HepG2 (cell line): ENCODE measurements around the gene CLCN2. TPM values are rescaled to one million over a fixed set of nuclear protein-coding genes. Genes with fewer than 3 reads are reported as not detected.

ENCODE experiments used
- DPF2 ChIP-seq: sonication (generic); formaldehyde crosslinking; IDR thresholded peaks from 2 replicates; pipeline ENCODE4 v1.4.0; 2020; ENCODE audit warnings: mild to moderate bottlenecking, low read depth, missing genetic modification reagents, borderline replicate concordance
- IRF2 ChIP-seq: IDR thresholded peaks from 2 replicates; pipeline ENCODE4 v1.6.1; 2018; ENCODE audit warnings: missing genetic modification reagents, missing compliant biosample characterization
- JDP2 ChIP-seq: sonication (generic); formaldehyde crosslinking; IDR thresholded peaks from 2 replicates; pipeline ENCODE4 v1.8.1; 2022; ENCODE audit warnings: missing genetic modification reagents, borderline replicate concordance
- MAFF ChIP-seq: IDR thresholded peaks from 2 replicates; pipeline ENCODE4 v1.6.1; 2011; ENCODE audit warnings: low read depth, low read length, improper control_type of control experiment
- NR2F2 ChIP-seq: IDR thresholded peaks from 2 replicates; pipeline ENCODE4 v1.6.1; 2012; ENCODE audit warnings: low read depth, inconsistent platforms, borderline replicate concordance
- PHF21A ChIP-seq: sonication (generic); formaldehyde crosslinking; IDR thresholded peaks from 2 replicates; pipeline ENCODE4 v1.5.0; 2020; ENCODE audit warnings: mild to moderate bottlenecking, missing genetic modification reagents
- PHF8 ChIP-seq: sonication (generic); formaldehyde crosslinking; IDR thresholded peaks from 2 replicates; pipeline ENCODE4 v1.5.0; 2020; ENCODE audit warnings: missing genetic modification reagents
- RAD51 ChIP-seq: fragments of 450-650 bp; IDR thresholded peaks from 2 replicates; pipeline ENCODE4 v1.6.1; 2016; ENCODE audit warnings: borderline replicate concordance
- RFX1 ChIP-seq: fragments of 450-650 bp; IDR thresholded peaks from 2 replicates; pipeline ENCODE4 v1.6.1; 2017
- ZBTB42 ChIP-seq: sonication (generic); formaldehyde crosslinking; IDR thresholded peaks from 2 replicates; pipeline ENCODE4 v1.5.0; 2020; ENCODE audit warnings: mild to moderate bottlenecking, missing genetic modification reagents
- ZNF788 ChIP-seq: sonication (generic); formaldehyde crosslinking; IDR thresholded peaks from 2 replicates; pipeline ENCODE4 v1.5.0; 2020; ENCODE audit warnings: mild to moderate bottlenecking, missing genetic modification reagents, borderline replicate concordance
- ZNF816 ChIP-seq: sonication (generic); formaldehyde crosslinking; IDR thresholded peaks from 2 replicates; pipeline ENCODE4 v1.8.0; 2022; ENCODE audit warnings: missing genetic modification reagents, mild to moderate bottlenecking, borderline replicate concordance
- ZNF878 ChIP-seq: sonication (generic); formaldehyde crosslinking; IDR thresholded peaks from 2 replicates; pipeline ENCODE4 v1.8.1; 2023; ENCODE audit warnings: mild to moderate bottlenecking, missing genetic modification reagents, moderate library complexity
- polyA plus RNA-seq, 8 experiments: library from polyadenylated mRNA; depleted of rRNA in 3 of 8; stranded (reverse) in 7 of 8; unstranded in 1 of 8; fragments of >200 nt; fragmentation: Illumina TruSeq in 4 of 8; extraction: Trizol in 4 of 8; gene quantifications; 2 replicates each; pipeline versions ENCODE4 v1.2.1 to v1.2.3, GENCODE V29; 2011 to 2016; ENCODE audit warnings: low read depth in 4 of 8, missing spikeins in 1 of 8, mixed read lengths in 1 of 8; ENCODE audit not compliant: insufficient read depth in 1 of 8
- total RNA-seq, 5 experiments: library from RNA; depleted of rRNA; stranded (reverse); fragments of >200 nt; fragmentation: Illumina TruSeq; extraction: Trizol; gene quantifications; 2 replicates each; pipeline ENCODE4 v1.2.3, GENCODE V29; 2016; ENCODE audit warnings: low read depth in 1 of 5
- TF ChIP-seq, protein P1 (sequence below): sonication (generic); formaldehyde crosslinking; IDR thresholded peaks from 2 replicates; pipeline ENCODE4 v1.8.1; 2023; ENCODE audit warnings: mild to moderate bottlenecking, missing genetic modification reagents, borderline replicate concordance
- TF ChIP-seq, protein P2 (sequence below): sonication (generic); formaldehyde crosslinking; IDR thresholded peaks from 2 replicates; pipeline ENCODE4 v1.8.0; 2022; ENCODE audit warnings: mild to moderate bottlenecking, missing genetic modification reagents
- TF ChIP-seq, protein P3 (sequence below): sonication (generic); formaldehyde crosslinking; IDR thresholded peaks from 2 replicates; pipeline ENCODE4 v1.4.0; 2020; ENCODE audit warnings: missing genetic modification reagents
- TF ChIP-seq, protein P4 (sequence below): sonication (generic); formaldehyde crosslinking; IDR thresholded peaks from 2 replicates; pipeline ENCODE4 v1.4.0; 2020; ENCODE audit warnings: mild to moderate bottlenecking, missing genetic modification reagents
- TF ChIP-seq, protein P5 (sequence below): IDR thresholded peaks from 2 replicates; pipeline ENCODE4 v1.6.1; 2016; ENCODE audit warnings: missing genetic modification reagents, missing compliant biosample characterization
- TF ChIP-seq, protein P6 (sequence below): sonication (generic); formaldehyde crosslinking; IDR thresholded peaks from 2 replicates; pipeline ENCODE4 v1.8.1; 2023; ENCODE audit warnings: mild to moderate bottlenecking, missing genetic modification reagents
- TF ChIP-seq, protein P7 (sequence below): sonication (generic); formaldehyde crosslinking; IDR thresholded peaks from 2 replicates; pipeline ENCODE4 v1.4.0; 2020; ENCODE audit warnings: missing genetic modification reagents
- TF ChIP-seq, protein P8 (sequence below): IDR thresholded peaks from 2 replicates; pipeline ENCODE4 v1.6.1; 2016; ENCODE audit warnings: low read depth, borderline replicate concordance

Gene CLCN2
- total and polyA plus RNA-seq, 2 of the 13 experiments (the other 11 are each of a cell fraction or from before 2014, with no cell fraction given), result 11.4 to 13.5 TPM

DNA sequence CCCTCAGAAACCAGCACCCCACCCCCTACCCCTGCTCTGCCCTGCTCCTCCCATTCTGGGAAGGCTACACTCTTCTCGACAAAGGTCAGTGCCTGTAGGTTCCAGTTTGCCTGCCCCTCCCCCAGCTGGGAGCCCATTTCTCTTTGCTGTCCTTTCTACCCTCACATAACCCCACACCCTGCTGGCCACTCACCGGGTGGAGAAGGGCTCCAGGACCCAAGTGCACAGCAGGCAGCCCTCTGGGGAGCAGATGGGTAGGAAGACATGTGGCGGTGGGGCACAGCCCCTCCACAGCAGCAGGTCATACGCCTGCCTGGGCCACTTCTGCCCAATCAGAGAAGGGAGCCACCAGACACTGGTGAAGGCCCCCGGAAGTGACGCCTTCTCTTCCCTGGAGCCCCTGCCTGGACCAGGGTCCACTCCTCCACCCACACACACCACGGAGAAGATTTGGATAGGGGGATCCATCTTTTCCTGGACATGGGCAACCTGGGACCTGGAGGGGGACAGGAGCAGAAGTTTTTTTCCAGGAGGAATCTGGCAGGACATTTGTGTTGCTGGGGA is 16.6 kb upstream of the CLCN2 start, which contains the start of gene THPO (continued):
- TF ChIP-seq JDP2 (CRISPR knock-in tag) (no peak), ZNF788 (CRISPR knock-in tag) (no peak), PHF21A (CRISPR knock-in tag) (peak; percentile 70; the same call in 1 of the 2 replicates), RFX1 (no peak), PHF8 (CRISPR knock-in tag) (peak; percentile 85), DPF2 (CRISPR knock-in tag) (no peak), ZNF816 (CRISPR knock-in tag) (no peak), IRF2 (CRISPR knock-in tag) (peak; percentile 39), MAFF (no peak), RAD51 (no peak), NR2F2 (peak; percentile 56; the same call in 1 of the 2 replicates), ZBTB42 (CRISPR knock-in tag) (0 out of 2 replicates have a peak, but pooled peaks have one; percentile 59), ZNF878 (0 out of 2 replicates have a peak, but pooled peaks have one; percentile 41)
- TF ChIP-seq, protein P1, sequence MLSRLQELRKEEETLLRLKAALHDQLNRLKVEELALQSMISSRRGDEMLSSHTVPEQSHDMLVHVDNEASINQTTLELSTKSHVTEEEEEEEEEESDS, result no peak
- TF ChIP-seq, protein P2, sequence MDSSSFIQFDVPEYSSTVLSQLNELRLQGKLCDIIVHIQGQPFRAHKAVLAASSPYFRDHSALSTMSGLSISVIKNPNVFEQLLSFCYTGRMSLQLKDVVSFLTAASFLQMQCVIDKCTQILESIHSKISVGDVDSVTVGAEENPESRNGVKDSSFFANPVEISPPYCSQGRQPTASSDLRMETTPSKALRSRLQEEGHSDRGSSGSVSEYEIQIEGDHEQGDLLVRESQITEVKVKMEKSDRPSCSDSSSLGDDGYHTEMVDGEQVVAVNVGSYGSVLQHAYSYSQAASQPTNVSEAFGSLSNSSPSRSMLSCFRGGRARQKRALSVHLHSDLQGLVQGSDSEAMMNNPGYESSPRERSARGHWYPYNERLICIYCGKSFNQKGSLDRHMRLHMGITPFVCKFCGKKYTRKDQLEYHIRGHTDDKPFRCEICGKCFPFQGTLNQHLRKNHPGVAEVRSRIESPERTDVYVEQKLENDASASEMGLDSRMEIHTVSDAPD (CRISPR knock-in tag), result peak; percentile 64; the same call in 1 of the 2 replicates
- TF ChIP-seq, protein P3, sequence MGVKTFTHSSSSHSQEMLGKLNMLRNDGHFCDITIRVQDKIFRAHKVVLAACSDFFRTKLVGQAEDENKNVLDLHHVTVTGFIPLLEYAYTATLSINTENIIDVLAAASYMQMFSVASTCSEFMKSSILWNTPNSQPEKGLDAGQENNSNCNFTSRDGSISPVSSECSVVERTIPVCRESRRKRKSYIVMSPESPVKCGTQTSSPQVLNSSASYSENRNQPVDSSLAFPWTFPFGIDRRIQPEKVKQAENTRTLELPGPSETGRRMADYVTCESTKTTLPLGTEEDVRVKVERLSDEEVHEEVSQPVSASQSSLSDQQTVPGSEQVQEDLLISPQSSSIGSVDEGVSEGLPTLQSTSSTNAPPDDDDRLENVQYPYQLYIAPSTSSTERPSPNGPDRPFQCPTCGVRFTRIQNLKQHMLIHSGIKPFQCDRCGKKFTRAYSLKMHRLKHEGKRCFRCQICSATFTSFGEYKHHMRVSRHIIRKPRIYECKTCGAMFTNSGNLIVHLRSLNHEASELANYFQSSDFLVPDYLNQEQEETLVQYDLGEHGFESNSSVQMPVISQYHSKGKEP (CRISPR knock-in tag), result no peak
- TF ChIP-seq, protein P4, sequence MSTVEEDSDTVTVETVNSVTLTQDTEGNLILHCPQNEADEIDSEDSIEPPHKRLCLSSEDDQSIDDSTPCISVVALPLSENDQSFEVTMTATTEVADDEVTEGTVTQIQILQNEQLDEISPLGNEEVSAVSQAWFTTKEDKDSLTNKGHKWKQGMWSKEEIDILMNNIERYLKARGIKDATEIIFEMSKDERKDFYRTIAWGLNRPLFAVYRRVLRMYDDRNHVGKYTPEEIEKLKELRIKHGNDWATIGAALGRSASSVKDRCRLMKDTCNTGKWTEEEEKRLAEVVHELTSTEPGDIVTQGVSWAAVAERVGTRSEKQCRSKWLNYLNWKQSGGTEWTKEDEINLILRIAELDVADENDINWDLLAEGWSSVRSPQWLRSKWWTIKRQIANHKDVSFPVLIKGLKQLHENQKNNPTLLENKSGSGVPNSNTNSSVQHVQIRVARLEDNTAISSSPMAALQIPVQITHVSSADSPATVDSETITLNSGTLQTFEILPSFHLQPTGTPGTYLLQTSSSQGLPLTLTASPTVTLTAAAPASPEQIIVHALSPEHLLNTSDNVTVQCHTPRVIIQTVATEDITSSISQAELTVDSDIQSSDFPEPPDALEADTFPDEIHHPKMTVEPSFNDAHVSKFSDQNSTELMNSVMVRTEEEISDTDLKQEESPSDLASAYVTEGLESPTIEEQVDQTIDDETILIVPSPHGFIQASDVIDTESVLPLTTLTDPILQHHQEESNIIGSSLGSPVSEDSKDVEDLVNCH (CRISPR knock-in tag), result no peak
- TF ChIP-seq, protein P5, sequence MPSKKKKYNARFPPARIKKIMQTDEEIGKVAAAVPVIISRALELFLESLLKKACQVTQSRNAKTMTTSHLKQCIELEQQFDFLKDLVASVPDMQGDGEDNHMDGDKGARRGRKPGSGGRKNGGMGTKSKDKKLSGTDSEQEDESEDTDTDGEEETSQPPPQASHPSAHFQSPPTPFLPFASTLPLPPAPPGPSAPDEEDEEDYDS (CRISPR knock-in tag), result peak; percentile 89
- TF ChIP-seq, protein P6, sequence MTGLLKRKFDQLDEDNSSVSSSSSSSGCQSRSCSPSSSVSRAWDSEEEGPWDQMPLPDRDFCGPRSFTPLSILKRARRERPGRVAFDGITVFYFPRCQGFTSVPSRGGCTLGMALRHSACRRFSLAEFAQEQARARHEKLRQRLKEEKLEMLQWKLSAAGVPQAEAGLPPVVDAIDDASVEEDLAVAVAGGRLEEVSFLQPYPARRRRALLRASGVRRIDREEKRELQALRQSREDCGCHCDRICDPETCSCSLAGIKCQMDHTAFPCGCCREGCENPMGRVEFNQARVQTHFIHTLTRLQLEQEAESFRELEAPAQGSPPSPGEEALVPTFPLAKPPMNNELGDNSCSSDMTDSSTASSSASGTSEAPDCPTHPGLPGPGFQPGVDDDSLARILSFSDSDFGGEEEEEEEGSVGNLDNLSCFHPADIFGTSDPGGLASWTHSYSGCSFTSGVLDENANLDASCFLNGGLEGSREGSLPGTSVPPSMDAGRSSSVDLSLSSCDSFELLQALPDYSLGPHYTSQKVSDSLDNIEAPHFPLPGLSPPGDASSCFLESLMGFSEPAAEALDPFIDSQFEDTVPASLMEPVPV (CRISPR knock-in tag), result no peak
- TF ChIP-seq, protein P7, sequence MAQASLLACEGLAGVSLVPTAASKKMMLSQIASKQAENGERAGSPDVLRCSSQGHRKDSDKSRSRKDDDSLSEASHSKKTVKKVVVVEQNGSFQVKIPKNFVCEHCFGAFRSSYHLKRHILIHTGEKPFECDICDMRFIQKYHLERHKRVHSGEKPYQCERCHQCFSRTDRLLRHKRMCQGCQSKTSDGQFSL (CRISPR knock-in tag), result 0 out of 2 replicates have a peak, but pooled peaks have one; percentile 55
- TF ChIP-seq, protein P8, sequence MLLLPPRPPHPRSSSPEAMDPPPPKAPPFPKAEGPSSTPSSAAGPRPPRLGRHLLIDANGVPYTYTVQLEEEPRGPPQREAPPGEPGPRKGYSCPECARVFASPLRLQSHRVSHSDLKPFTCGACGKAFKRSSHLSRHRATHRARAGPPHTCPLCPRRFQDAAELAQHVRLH (CRISPR knock-in tag), result peak; percentile 67; the same call in 1 of the 2 replicates
